HG03520 (cell line): Measurements from ENCODE around the gene MAML3.

Experiments used
- ATAC-seq: cut with Tn5 transposase; IDR thresholded peaks from one replicate; pipeline ENCODE4 v1.9.1; 2021; ENCODE audit warnings: mild to moderate bottlenecking, moderate library complexity; ENCODE audit not compliant: unreplicated experiment

MAML3 gene

GRCh38 chr4:140080883-140081282, 73.1 kb downstream of the MAML3 start:
- no peak for ATAC-seq

- no peak for ATAC-seq
These were observed 75.6 kb downstream of the MAML3 start for GRCh38 chr4:140078366-140078765.

- no peak for ATAC-seq
These were observed 77.7 kb downstream of the MAML3 start for GRCh38 chr4:140076307-140076706.

- ATAC-seq, result peak; percentile 87
These were observed 82.2 kb downstream of the MAML3 start for GRCh38 chr4:140071806-140072205.

GRCh38 chr4:140070973-140071372, 83.0 kb downstream of the MAML3 start:
- ATAC-seq, result no peak

- peak; percentile 42 for ATAC-seq
These were observed 83.6 kb downstream of the MAML3 start for GRCh38 chr4:140070366-140070765.

GRCh38 chr4:140069066-140069465, 84.9 kb downstream of the MAML3 start:
- ATAC-seq, result no peak

GRCh38 chr4:140068271-140068670, 85.7 kb downstream of the MAML3 start:
- no peak for ATAC-seq

GRCh38 chr4:140066031-140066930, 87.7 kb downstream of the MAML3 start:
- no peak for ATAC-seq

- ATAC-seq, result no peak
These were observed 88.6 kb downstream of the MAML3 start for GRCh38 chr4:140065393-140065792.

- ATAC-seq, result no peak
These were observed 92.2 kb downstream of the MAML3 start for GRCh38 chr4:140061659-140062289.

- ATAC-seq, result no peak
These were observed 92.8 kb downstream of the MAML3 start for GRCh38 chr4:140061194-140061593.

- no peak for ATAC-seq
These were observed 94.8 kb downstream of the MAML3 start for GRCh38 chr4:140059159-140059558.

- no peak for ATAC-seq
These were observed 96.3 kb downstream of the MAML3 start for GRCh38 chr4:140057701-140058100.

GRCh38 chr4:140056015-140056414, 98.0 kb downstream of the MAML3 start:
- ATAC-seq, result no peak

- no peak for ATAC-seq
These were observed 99.1 kb downstream of the MAML3 start for GRCh38 chr4:140054861-140055260.

- no peak for ATAC-seq
These were observed 100.8 kb downstream of the MAML3 start for GRCh38 chr4:140053185-140053584.

GRCh38 chr4:140052050-140052449, 101.9 kb downstream of the MAML3 start:
- no peak for ATAC-seq

- no peak for ATAC-seq
These were observed 103.9 kb downstream of the MAML3 start for GRCh38 chr4:140049849-140050637.

GRCh38 chr4:140049024-140049848, 104.7 kb downstream of the MAML3 start:
- ATAC-seq, result peak; percentile 57
